Islet precursor cell (in vitro differentiated cells): ENCODE measurements around the gene RAB23.
A peak's percentile ranks its signal among the peaks of the same experiment; 100 is the strongest.
"Not testable (repeated sequence)": the region's sequence is repeated elsewhere in the genome, so short reads cannot be mapped to it uniquely, and the experiment has no call there.

ENCODE experiments used
- DNase-seq: peaks from one replicate; pipeline ENCODE4 v3.0.0-alpha.2; 2018

Gene RAB23

DNA sequence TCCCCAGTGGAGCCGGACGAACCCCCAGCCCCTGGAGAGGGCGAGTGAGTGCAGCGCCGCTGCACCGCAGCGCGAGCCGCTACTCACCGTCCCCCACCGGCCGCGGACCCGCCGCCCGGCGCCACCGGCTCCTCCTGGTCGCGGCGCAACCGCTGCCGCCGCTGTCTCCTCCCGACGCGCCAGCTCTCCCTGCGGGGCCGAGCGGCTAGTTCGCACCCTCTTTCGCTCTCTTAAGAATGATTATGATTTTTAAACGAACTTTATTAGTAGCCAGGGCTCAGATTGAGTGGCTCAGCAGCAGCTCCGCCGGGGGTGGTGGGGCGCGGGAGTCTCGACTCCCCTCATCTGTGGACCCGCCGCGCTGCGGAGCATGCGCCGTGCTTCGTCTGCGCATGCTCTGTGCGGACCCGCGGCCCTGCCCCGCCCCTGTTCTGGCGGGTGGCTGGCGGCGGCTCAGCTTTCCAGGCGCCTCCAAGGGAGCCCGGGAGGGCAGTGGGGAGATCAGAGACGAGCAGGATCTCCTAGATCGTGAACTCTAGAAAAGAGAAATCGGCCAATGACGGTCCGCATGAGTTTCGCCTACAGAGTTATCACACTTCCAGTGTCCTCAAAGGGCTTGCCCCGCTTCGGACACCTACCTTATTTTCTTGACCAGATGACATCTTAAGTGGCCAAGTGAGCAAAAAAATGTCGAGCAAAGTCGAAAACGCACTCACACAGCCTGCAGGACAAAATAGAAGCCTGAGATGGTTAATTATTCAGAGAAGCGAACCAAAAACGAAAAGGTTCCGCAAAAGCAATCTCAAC is at the start of gene RAB23:
TSS of gene RAB23 (minus strand) at position 372 of the 807 bp plus-strand sequence. CDS start 11,927 bp downstream, outside the sequence.
- peak; percentile 92 for DNase-seq

DNA sequence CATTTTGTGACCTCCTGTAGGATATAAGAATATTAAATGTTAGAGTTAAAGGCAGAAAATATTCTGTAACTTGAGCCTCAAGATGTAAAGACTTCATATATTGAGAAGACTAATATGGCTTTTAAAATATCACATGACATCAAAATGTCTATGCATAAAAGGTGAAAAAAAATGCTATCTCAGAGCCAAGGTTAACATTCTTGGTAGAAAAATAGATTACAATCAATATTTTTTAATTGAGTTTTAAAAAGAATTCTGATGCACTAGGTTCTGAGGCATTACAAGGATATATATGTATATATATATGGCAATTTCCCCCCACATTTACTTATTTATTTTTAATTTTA is 46.2 kb upstream of the RAB23 start:
- DNase-seq = no peak

DNA sequence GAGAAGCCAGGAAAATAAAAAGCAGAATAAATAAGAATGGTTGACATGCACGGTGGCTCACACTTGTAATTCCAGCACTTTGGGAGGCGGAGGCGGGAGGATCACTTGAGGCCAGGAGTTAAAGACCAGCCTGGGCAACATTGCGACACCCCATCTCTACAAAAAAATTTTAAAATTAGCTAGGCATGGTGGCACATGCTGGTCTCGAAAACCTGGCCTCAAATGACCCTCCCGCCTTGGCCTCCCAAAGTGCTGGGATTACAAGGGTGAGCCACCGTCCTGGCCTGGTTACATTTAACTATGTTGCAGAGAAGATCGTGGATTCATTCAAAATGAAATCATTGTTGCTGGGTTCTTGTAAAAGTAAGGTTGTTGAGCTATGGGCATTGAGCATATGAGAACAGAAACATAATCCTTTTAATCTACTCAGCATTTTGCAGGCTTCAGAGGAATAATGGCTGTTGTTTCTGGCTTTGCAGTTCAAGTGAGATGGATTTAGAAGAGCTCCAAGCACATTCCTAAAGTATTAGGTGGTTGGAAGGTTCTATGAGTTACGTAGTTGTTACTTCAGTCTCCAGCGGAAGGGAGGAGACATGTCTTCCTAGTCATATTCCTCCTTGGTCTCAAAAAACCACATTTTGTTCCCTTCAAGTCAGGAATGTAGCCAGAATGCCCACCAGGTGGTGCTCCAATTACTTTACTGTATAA is 45.6 kb upstream of the RAB23 start:
- DNase-seq = peak; percentile 69

DNA sequence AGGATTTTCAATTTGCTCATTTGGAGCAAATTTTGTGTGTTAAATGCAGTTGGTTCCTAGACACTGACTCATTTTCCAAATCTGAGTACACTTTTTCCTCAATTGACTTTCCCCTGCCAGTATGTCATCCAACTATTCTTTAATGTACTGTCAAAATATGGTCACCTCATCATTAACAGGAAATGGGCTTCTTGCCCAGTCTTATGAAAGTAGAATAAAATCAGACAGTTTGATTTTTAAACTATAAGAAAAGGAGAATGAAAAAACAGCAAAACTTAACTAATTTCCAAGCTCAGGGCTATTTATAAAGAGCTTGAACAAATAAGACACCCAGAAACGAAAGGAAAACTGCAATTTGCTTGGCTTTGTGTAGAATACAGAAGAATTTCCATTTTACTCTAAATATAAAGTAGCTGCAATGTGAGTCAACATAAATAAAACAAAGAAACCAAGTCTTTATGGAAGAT is 43.7 kb upstream of the RAB23 start:
- no peak for DNase-seq

DNA sequence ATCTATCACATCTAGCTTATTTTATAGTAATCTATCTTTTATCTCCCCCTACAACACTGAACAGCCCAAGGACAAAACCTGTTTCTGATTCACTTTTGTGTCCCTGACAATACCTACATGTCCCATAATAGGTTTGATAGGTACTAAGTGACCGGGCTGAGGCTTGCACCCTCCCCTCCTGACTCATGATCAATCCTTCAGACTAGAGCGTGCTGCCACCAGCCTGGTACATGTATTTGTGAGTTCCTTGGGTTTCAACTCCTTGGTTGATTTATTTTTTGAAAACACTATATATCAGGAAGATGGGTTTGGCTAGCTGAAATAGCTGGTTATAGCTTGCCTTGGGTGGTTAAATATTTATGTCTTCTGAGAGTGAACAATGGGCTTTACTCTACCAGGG is 41.6 kb upstream of the RAB23 start:
- no peak for DNase-seq

DNA sequence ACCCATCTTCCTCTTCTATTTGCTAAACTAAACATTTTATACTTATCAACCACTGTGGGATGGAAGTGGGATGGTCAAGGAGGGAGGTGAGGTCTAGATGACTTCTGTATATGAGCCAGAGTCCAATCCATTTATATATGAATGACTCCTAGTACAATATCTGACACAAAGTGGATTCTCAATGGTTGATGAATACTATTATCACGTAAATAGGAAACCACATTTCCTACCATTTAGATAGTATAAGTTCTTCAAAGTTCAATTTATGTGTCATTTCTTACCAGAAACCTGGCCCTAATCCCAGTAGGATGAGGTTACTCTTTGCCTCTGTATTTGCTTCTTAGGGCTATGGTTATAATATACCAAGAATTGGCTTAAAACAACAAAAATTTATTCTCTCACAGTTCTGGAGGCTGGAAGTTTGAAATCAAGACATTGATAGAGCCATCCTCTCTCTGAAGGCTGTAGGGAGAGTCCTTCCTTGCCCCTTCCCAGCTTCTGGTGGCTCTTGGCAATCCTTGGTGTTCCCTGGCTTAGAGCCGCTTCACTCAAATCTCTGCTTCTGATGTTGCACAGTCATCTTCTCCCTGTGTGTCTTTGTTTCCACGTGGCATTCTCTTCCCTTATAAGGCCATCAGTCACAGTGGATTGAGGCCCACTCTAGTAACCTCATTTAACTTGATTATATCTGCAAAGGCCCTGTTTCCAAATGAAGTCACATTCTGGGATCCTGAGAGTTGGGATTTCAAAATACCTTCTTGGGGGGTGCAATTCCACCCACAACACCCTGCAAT is 41.0 kb upstream of the RAB23 start:
- no peak for DNase-seq

DNA sequence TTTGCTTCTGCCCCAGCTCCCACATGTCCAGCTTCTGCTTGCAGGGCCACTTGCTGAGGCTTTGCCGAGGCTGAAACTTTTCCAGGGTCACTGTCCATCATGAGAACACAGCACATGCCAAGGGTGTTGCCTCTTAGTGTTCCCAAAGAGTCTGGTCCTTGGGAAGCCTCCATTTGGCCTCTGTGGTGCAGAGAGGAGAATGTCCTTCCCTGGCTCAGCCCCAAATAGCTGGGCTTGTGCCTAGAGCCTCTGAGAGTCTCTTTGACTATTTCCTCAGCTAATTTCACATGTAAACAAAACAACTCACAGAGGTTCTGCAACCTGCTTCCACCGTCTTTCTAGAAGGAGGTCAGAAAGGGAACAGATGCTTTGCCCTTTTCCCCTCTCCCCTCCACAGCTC is 40.4 kb upstream of the RAB23 start:
- DNase-seq = no peak

DNA sequence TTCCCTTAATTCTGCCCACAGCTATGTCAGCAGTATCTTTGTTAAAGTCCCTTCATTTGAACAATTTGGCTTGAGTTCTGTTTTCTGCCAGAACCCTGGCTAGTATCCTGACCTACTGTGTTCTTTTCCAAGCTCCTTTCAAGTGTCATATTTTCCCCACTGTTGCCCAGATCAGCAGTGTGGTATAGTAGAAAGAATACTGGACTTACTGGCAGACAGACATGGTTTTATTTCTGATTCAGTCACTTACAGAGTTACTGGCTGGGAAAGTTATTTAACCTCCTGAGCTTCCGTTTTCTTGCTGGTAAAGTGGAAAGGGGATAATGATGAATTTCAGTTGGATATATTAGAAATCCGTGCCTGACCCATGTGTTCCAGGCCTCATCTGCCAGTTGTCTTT is 39.8 kb upstream of the RAB23 start:
- no peak for DNase-seq

DNA sequence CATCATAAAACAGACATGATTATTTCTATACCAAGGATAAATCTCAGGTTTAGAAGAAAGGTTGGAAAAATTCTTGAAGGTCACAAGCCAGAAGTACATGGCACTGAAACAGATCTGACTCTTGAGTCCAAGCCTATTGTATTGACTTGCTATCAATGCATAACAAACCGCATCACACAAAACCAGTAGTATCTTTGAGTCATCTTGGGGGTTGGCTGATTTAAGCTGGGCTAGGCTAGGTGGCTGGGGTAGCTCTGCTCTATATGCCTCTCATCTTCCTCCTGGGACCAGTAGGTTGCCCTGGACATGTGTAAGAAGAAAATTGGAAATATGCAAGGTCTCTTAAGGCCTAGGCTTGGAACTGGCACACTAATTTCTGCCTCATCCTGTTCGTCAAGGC is 37.0 kb upstream of the RAB23 start:
- no peak for DNase-seq

DNA sequence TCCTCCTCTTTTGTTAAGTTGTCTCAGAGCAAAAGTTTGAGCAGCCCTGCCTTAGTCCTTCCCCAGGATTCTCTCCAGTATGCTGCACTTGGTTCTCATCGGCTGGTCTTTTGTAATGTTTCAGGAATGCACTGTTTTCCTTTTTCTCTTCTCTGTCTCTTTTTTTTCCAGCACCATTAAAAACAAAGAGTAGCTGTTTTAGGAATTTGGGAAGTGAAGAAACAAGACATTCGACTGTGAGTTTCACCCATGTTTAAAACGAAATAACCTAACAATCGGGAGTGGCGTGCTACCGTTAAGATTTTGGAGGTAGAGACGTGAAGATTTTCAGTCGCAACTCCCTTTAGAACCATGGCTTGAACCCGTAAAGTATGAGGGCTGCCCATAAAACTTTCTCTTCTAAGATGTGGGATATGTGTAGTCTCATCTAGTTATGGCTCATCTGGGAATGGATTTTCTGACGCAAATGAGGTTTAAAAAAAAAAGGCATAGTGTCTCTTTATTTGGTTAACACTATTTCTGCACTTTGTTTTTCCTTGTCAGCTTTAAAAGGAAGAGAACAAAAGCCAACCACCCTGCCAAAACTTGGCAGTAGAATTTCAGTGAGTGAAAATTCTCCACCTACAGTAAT is 35.9 kb upstream of the RAB23 start:
- DNase-seq = no peak

DNA sequence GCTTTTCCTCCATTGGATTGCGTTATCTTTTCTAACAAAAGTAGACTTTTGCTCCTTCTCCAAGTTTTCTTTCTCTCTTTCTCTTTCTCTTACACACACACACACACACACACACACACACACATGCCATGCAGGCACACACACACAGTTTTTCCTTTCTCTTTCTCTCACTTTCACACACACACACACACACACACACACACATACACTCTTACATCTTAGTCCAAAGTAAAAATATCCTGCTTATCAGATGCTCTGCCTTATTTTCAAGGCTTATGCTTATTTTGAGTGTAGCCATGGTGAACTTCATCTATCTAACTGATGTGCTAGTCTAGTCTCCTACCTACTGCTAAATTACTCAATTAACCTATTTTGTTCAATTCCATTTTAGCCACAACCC is 34.4 kb upstream of the RAB23 start:
- no peak for DNase-seq

DNA sequence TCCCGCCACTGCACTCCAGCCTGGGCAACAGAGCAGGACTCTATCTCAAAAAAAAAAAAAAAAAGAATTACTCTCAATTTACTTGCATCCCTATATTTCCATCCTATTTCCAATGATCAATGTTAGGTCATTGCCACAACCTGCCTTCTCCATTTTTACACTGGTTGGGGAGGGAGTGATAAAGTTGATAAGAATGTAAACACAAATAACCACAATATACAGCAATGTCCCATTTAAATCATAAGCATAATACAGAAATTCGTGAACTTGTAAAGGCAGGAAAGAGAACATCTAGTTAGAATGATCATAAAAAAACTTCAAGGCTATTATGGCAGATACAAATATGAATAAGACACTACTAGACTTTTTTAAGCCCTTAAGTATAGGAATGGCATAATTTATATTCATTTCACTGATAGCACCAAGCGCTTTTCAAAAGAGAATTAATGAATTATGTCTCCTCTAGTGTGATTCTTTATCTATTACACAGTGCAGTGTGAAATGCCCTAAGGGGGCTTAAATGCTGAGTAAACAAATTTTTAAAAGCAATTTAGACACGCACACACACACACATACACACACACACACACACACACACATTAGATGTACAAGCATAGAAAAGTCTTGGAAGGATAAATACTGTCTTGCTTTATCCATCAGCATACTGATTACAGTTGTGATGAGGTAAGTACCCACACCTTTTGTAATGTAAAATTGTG is 33.5 kb upstream of the RAB23 start:
- DNase-seq = no peak

DNA sequence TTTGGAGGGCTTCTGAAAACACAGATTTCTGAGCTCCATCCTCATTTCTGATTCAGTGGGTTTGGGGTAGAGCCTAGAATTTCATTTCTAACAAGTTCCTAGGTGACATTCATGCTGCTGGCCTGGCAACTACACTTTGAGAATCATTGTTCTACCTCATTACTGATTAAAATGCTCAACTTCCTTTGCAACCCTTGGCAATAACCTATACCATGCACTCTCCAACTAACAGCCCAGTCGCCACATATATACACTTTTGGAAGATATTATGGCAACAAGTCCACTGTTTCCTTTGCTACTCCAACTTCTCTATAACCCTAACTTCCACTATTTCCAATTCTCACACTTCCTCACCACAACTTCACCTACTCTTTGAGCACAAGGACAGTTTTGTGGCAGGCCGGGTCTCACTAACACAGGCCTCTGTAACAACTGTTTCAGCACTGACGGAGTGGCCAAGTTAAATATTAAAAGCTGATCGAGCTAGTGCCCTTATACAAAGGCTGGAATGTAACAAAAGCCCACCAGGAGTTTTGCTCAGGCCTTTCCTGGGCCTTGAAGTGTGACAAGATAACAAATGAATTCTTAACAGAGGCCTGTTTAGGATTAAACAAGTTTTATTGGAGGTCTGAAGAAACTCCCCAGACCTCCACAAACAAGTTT is 32.1 kb upstream of the RAB23 start:
- DNase-seq = no peak

DNA sequence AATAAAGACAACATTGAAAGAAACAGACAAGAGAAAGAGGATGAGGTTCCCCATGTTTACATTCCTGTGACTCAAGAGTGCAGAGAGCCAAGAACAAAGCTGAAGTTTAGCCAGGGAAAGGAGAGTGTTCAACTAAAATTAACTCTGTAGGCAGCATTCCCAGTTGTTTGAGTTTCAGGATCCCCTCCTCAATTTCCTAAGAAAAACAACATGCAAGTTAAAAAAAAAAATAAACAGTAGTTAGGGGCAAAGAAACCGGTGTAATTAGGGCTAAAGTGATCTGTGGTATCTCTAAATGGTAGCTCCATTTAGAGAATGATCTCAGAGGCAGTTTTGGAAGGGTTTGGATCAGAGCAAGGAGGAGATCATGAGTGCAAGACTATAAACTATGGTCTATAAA is 30.9 kb upstream of the RAB23 start:
- no peak for DNase-seq

DNA sequence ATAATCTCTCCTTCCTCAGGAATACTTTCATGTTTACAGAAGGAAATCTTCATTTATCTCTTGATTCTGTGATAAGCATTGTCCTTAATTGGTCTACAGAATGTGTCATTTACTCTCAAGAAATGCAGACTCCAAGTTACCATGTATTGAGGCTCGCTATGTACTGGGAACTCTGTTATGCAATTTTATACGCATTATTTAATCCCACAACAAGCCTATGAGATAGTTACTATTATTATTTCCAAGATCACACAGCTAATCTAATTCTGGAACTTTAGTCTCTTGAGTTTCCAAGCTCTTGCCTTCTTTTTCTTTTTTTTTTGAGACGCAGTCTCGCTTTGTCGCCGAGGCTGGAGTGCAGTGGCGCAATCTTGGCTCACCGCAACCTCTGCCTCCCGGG is 30.0 kb upstream of the RAB23 start:
- DNase-seq = no peak

DNA sequence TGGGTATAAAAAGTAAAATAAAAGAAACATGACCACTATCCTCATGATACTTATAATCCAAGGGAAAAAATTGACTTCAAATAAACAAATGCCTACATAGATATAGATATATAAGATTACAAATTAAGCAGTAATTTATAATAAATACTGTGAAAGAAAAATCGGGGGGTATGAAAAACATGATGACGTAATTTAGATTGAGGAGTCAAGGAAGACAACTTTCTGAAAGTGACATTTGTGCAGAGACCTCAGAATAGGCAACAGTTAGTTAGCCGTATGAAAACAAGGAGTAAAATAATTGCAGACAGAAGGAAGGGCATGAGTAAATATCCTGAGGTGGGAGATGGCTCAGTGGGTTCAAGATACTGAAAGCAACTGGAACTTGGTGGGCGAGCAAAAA is 28.2 kb upstream of the RAB23 start:
- DNase-seq = no peak

DNA sequence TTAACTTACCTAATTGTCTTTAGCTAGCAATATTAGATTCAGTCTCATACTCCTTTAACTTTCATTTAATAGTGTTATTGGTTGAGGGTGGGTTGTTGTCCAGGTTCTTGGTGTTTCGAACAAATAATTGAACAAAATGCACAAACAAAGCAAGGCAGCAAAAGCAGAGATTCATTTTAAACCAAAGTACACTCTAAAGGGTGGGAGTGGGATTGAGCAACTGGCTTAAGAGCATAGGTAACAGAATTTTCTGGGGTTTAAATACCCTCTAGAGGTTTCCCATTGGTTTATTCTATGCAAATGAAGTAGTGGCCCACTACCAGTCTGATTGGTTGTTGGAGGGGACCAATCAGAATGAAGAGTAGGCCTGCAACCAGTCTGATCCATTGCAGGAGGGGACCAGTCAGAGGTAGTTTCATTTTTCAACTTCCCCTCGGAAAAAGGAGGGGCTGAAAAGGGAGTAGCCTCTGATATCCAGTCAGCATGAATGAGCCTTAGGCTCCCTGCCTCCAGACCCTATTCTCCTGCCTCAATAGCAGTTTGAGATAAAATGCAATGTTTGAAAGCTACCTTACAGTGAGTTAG is 26.3 kb upstream of the RAB23 start:
- DNase-seq = no peak

DNA sequence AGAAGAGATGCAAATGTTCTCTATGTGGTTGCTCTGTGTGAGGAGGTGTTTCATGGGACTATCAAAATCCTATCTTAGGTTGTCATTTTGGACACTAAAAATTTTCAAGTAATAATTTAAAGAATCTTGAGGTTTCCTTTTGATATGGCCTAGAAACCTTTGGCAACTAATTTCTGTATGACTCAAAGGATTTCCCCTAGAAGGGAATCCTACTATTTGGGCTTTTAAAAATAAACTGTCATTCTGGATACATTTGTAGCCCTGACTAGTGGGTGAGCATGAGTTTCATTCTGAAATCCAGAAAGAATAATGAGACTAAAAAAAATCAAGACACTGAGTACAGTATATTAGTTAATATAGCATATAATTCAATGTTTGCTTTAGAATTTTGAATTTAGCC is 25.5 kb upstream of the RAB23 start:
- no peak for DNase-seq

DNA sequence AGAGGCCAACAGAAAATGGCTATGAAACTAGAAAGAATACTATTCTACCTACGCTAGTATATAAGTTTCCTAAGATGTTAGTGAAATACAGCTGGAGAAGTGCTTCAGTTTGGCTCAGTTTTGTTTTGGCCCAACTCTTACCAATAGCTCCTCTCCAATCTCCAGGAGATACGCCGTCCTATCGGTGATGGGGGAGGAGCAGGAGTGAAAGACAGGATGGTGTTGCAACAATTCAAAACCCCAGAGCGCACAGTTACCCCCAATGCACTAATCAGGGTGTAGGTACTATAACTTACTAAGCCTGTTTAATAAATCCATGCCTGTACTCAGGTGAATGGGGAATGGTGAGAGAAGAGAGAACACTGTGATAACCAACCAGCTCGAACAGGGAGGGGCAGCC is 24.2 kb upstream of the RAB23 start:
- no peak for DNase-seq

DNA sequence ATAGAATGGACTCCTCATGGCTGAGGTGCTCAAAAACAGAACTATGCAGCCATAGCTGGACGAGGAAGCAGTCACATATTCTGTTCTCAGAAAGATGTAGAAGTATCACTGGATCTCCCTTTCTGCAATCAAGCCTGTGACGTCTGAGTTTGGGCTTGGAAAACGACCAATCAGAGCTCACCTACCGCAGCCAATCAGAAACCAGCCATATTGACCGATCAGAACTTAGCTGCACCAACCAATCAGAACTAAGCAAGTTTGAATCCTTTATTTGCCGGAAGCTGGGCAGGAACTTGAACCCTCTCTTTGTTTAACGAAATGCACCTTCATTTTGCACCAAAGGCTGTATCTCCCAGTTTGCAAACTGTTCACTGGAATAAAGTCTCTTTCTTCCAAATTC is 21.8 kb upstream of the RAB23 start:
- no peak for DNase-seq

DNA sequence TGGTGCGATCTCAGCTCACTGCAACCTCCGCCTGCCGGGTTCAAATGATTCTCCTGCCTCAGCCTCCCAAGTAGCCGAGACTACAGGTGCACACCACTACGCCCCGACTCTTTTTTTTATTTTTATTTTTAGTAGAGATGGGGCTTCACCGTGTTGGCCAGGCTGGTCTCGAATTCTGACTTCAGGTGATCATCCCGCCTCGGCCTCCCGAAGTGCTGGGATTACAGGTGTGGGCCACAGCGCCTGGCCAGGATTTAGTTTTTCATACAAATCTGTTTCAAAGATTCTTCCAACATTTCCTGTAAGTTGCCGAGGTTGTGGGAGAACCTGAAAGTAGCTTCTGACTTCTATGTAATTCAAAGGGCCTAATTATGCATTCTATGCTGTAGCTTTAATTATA is 21.4 kb upstream of the RAB23 start:
- DNase-seq = not testable (repeated sequence)

DNA sequence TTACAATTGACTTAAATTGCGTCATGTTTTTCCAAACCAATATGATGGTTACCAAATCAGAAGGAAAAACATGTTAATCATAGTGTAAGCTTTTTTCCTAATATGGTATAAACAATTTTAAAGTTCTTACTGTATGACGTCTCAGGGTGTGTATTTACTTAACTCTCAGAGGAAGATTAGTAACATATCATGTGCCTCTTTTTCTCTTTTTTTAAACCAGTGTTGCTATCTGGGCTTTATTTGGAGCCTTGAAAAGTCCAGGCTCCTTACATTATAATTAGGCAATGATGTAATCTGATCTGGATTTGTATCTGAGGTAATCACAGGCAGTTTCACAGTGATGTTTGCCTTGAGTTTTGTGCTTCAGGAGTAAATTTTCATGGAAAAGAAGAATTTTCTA is 20.4 kb upstream of the RAB23 start:
- no peak for DNase-seq
